Tibial nerve (tissue), 4 donors: ENCODE data around the gene UGT1A4. TPM values are rescaled to one million over a fixed set of nuclear protein-coding genes. Genes with fewer than 3 reads are reported as not detected.

Experiments used
- DNase-seq, 2 donors: peaks; one replicate each; pipeline ENCODE4 v3.0.0-alpha.2; 2019; ENCODE audit warnings: low spot score in 2 of 2
- H3K27ac ChIP-seq, 4 donors: fragments of 200-600 bp; sonication (generic) in 3 of 4; one replicate each; pipeline ENCODE4 v1.5.1; 2017 to 2019; ENCODE audit warnings: mild to moderate bottlenecking in 1 of 4
- H3K27me3 ChIP-seq, 2 donors: fragments of 200-600 bp; sonication (generic) in 1 of 2; one replicate each; pipeline versions ENCODE4 v1.5.1 to v1.6.0; 2017 to 2019
- H3K36me3 ChIP-seq, 3 donors: fragments of 200-600 bp; sonication (generic); one replicate each; pipeline ENCODE4 v1.5.1; 2018 to 2019
- H3K4me1 ChIP-seq, 4 donors: fragments of 200-600 bp; sonication (generic) in 3 of 4; one replicate each; pipeline ENCODE4 v1.5.1; 2017 to 2019
- H3K4me3 ChIP-seq, 4 donors: fragments of 200-600 bp; sonication (generic) in 3 of 4; one replicate each; pipeline ENCODE4 v1.5.1; 2017 to 2019; ENCODE audit warnings: mild to moderate bottlenecking in 1 of 4, moderate library complexity in 1 of 4
- H3K9me3 ChIP-seq, 4 donors: fragments of 200-600 bp; sonication (generic) in 3 of 4; one replicate each; pipeline ENCODE4 v1.5.1; 2017 to 2019
- EP300 ChIP-seq, 2 donors: sonication (generic); formaldehyde crosslinking; IDR thresholded peaks; one replicate each; pipeline ENCODE4 v1.6.1; 2017; ENCODE audit warnings: antibody characterized with exemption in 2 of 2, mild to moderate bottlenecking in 1 of 2
- POLR2A ChIP-seq, 2 donors: fragments of 450-650 bp; IDR thresholded peaks; one replicate each; pipeline ENCODE4 v1.6.1; 2017; ENCODE audit warnings: antibody characterized with exemption in 2 of 2, mild to moderate bottlenecking in 2 of 2, moderate library complexity in 2 of 2
- WGBS, 2 donors: methylation state at CpG; one replicate each; pipeline ENCODE4 v1.1.5; 2018; 5-methylcytosine and 5-hydroxymethylcytosine counted together
- total RNA-seq, 4 donors: library from RNA; depleted of rRNA; stranded (reverse); fragments of >200 nt; gene quantifications; one replicate each; pipeline ENCODE4 v1.1.0, GENCODE V29; 2016
- TF ChIP-seq, protein P1 (sequence below), 5 experiments: fragments of 200-600 bp in 3 of 5; fragments of 450-650 bp in 2 of 5; sonication (generic) in 3 of 5; IDR thresholded peaks; one replicate each; pipeline ENCODE4 v1.5.1; 2016 to 2019; ENCODE audit warnings: antibody characterized with exemption in 5 of 5, mild to moderate bottlenecking in 3 of 5, moderate library complexity in 2 of 5

Gene UGT1A4
- total RNA-seq, 4 donors from 2014 or later = not detected

DNA sequence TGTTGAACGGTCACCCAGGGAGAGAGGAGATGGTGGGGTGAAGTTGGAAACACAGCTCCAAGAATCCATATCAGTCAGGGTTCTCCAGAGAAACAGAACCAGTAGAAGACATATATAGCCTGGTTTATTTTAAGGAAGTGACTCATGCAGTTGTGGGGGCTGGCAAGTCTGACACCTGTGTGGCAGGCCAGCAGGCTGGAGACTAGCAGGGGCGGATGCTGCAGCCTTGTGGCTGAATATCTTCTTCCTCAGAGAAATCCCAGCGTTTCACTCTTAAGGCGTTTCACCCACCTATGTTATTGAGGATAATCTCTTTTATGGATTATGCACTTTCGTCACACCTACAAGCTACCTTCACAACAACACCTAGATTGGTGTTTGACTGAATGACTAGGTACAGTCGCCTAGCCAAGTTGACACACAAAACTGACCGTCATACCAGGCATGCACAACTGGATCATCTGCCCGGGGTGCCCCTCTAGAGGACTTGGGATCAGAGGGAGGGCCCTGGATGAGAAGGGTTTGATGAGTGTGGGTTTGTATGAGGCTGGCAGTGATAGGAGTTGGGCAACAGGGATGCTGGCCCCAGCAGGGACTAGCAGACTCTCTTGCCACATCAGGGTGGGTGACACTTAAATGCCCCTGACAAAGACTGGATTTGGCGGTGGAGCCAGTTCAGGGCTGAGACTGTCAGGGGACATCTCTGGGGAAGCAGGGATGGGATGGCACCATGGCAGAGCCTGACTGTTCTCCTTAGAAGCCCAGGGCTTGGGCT, 83.0 kb downstream of the UGT1A4 start:
- WGBS, 2 donors = 75 to 79% methylated on average over 9 of the region's 9 CpGs
- TF ChIP-seq, protein P1, sequence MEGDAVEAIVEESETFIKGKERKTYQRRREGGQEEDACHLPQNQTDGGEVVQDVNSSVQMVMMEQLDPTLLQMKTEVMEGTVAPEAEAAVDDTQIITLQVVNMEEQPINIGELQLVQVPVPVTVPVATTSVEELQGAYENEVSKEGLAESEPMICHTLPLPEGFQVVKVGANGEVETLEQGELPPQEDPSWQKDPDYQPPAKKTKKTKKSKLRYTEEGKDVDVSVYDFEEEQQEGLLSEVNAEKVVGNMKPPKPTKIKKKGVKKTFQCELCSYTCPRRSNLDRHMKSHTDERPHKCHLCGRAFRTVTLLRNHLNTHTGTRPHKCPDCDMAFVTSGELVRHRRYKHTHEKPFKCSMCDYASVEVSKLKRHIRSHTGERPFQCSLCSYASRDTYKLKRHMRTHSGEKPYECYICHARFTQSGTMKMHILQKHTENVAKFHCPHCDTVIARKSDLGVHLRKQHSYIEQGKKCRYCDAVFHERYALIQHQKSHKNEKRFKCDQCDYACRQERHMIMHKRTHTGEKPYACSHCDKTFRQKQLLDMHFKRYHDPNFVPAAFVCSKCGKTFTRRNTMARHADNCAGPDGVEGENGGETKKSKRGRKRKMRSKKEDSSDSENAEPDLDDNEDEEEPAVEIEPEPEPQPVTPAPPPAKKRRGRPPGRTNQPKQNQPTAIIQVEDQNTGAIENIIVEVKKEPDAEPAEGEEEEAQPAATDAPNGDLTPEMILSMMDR (IDR thresholded peaks at IDR 0.05) = no peak
- TF ChIP-seq EP300 (IDR thresholded peaks at IDR 0.05) (no peak), POLR2A (IDR thresholded peaks at IDR 0.05) (no peak)
- H3K27me3 ChIP-seq = no peaks in the 10 kb centered on the region
- H3K4me1 ChIP-seq = no peaks in the 10 kb centered on the region
- no peaks in the 10 kb centered on the region for H3K9me3 ChIP-seq
- DNase-seq = no peak
- H3K27ac ChIP-seq = no peak overlapping the region
- no peaks in the 10 kb centered on the region for H3K36me3 ChIP-seq
- H3K4me3 ChIP-seq = no peak overlapping the region

DNA sequence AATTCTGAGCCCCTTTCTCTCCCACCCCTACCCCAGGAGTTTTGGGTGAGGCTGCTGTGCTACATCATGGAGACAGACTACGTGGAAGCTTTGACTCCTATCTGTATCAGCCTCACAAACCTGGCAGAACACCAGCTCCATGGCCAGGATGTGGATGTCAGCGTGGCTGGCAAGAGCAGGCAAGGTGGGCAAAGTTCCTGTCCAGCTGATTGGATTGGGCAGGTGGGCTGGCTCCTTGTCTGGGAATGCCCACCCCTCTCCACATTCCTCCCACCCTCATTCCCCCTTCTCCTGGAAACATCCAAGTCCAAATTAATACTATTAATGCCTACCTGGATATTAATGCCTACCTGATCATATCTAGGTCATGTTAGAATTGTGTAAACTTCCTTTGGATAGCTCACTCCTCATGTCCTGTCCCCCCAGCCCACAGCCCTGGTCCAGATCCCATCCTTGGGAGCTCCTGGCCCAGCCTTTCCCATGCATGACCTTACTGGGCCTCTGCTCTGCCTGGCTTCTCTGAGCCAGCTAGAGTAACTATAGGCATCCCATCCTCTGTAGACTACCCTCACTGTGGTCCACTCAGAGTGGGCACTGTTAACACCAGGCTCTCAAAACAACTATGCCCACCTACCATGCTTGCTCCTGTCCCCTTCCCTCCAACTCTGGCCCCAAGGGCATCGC, 83.7 kb downstream of the UGT1A4 start:
- Histone ChIP-seq H3K9me3 (no peaks in the 10 kb centered on the region), H3K27me3 (no peaks in the 10 kb centered on the region), H3K4me3 (no peak overlapping the region), H3K4me1 (no peaks in the 10 kb centered on the region), H3K36me3 (no peaks in the 10 kb centered on the region), H3K27ac (no peak overlapping the region)
- TF ChIP-seq POLR2A (IDR thresholded peaks at IDR 0.05) = no peak
- TF ChIP-seq, protein P1 (IDR thresholded peaks at IDR 0.05) = no peak
- TF ChIP-seq EP300 (IDR thresholded peaks at IDR 0.05) = no peak
- 68 to 78% methylated on average over 3 of the region's 3 CpGs for WGBS, 2 donors
- no peak for DNase-seq

DNA sequence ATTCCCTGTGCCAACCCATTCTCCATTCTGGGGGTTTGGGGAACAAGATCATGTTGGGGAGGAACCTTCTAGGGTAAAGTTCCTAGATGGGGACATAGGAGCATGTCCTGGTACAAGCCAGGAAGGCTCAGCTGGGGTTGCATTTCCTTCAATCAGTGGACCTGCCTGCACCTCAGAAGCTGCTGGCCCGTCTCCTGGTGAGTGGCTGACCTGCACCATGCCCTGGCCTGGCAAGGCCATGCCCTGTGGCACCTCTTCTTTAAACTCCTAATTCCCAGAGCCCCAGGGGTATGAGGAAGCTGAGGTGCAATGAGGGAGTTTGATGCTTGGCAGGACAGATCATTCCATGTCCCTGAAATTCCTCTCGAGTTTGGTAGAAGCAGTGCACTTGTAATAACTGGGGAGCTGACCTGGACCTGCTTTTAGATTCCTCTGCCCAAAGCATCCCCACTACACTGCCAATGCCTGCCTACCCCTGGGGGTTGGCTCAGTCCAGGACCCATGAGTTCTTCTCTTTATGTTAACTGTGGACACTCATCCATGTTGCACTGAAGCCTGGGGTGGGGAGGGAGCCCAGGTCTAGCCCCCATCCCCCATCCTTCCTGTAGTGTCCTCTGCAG, 84.9 kb downstream of the UGT1A4 start:
- no peak overlapping the region for H3K4me3 ChIP-seq
- no peak for DNase-seq
- TF ChIP-seq POLR2A (IDR thresholded peaks at IDR 0.05) = no peak
- TF ChIP-seq, protein P1 (IDR thresholded peaks at IDR 0.05) = no peak
- no peak for TF ChIP-seq EP300 (IDR thresholded peaks at IDR 0.05)
- H3K9me3 ChIP-seq = no peaks in the 10 kb centered on the region
- H3K27me3 ChIP-seq = no peaks in the 10 kb centered on the region
- H3K4me1 ChIP-seq = no peaks in the 10 kb centered on the region
- no peaks in the 10 kb centered on the region for H3K36me3 ChIP-seq
- H3K27ac ChIP-seq = no peak overlapping the region
- 73 to 82% methylated on average over 2 of the region's 2 CpGs for WGBS, 2 donors

DNA sequence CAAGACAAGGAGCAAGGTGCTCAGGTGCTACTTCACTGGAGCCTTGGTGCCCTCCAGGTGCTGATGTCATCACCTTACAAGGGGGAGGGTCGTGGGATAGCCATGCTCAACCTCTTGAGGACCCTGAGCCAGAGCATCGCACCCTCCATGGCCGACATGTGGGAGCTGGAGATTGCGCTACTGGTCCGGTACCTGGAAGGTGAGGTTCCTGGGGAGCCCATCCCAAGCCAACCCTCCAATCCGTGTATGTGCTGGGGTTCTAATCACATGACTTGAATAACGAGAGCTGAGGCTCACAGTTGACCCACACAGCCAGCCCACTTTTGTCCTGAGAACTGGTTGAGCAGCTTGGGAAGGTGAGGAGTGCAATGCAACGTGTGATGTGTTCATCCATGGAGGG, 85.5 kb downstream of the UGT1A4 start:
- 68% methylated on average over 8 of the region's 8 CpGs for WGBS, 2 donors
- H3K36me3 ChIP-seq = no peaks in the 10 kb centered on the region
- H3K27ac ChIP-seq = no peak overlapping the region
- H3K27me3 ChIP-seq = no peaks in the 10 kb centered on the region
- no peaks in the 10 kb centered on the region for H3K9me3 ChIP-seq
- no peaks in the 10 kb centered on the region for H3K4me1 ChIP-seq
- TF ChIP-seq POLR2A (IDR thresholded peaks at IDR 0.05) (no peak), EP300 (IDR thresholded peaks at IDR 0.05) (no peak)
- TF ChIP-seq, protein P1 (IDR thresholded peaks at IDR 0.05) = no peak
- H3K4me3 ChIP-seq = no peak overlapping the region
- no peak for DNase-seq
